Sigmoid colon (tissue), 4 donors: ENCODE data around the gene TIGAR.

Source experiments
- EP300 ChIP-seq, 4 donors: sonication (generic); formaldehyde crosslinking; IDR thresholded peaks; one replicate each; pipeline ENCODE4 v1.6.1; 2017; ENCODE audit warnings: antibody characterized with exemption in 4 of 4
- TF ChIP-seq, protein P1 (sequence below), 4 experiments: fragments of 450-650 bp in 3 of 4; fragments of 200-600 bp in 1 of 4; IDR thresholded peaks; one replicate each; pipeline ENCODE4 v1.5.1; 2016 to 2019; ENCODE audit warnings: antibody characterized with exemption in 4 of 4, mild to moderate bottlenecking in 3 of 4, moderate library complexity in 2 of 4

DNA sequence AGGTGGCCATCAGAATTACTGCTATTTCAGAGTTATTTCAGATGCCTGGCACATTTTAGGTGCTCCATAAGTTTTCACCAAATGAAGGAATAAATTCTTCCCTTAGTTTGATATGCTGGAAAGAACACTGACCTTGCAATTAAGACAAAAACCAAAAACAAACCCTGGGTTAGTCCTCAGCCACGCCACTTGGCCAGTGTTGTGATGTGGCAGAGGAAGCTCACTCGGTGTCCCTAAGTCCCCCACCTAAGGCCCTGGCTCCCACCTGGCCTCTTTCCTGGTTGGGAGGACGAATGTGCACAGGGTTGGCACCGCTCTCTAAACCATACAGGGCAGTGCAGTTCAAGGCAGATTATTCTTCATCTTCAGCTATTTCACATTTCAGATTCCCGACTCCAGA, 72.2 kb downstream of the TIGAR start:
- TF ChIP-seq, protein P1, sequence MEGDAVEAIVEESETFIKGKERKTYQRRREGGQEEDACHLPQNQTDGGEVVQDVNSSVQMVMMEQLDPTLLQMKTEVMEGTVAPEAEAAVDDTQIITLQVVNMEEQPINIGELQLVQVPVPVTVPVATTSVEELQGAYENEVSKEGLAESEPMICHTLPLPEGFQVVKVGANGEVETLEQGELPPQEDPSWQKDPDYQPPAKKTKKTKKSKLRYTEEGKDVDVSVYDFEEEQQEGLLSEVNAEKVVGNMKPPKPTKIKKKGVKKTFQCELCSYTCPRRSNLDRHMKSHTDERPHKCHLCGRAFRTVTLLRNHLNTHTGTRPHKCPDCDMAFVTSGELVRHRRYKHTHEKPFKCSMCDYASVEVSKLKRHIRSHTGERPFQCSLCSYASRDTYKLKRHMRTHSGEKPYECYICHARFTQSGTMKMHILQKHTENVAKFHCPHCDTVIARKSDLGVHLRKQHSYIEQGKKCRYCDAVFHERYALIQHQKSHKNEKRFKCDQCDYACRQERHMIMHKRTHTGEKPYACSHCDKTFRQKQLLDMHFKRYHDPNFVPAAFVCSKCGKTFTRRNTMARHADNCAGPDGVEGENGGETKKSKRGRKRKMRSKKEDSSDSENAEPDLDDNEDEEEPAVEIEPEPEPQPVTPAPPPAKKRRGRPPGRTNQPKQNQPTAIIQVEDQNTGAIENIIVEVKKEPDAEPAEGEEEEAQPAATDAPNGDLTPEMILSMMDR (IDR thresholded peaks at IDR 0.05), result no peak
- TF ChIP-seq EP300 (IDR thresholded peaks at IDR 0.05), result no peak
